ENCODE data around the gene GINS2.

- TF ChIP-seq ETV6 (CRISPR knock-in tag; IDR thresholded peaks at IDR 0.05) = no peak
- no peak for TF ChIP-seq MAX (CRISPR knock-in tag; IDR thresholded peaks at IDR 0.05)
- no peak for TF ChIP-seq ATF2 (CRISPR knock-in tag; IDR thresholded peaks at IDR 0.05; ENCODE audit: borderline replicate concordance, low read depth)
- TF ChIP-seq CTCF (IDR thresholded peaks at IDR 0.05) = no peak
These were observed 47.2 kb upstream of the GINS2 start for GRCh38 chr16:85735946-85736345.
